GM19351 (cell line): ENCODE data around the gene SMC4.

ENCODE experiments used
- ATAC-seq: cut with Tn5 transposase; IDR thresholded peaks from one replicate; pipeline ENCODE4 v1.9.1; 2021; ENCODE audit warnings: mild to moderate bottlenecking, moderate library complexity; ENCODE audit not compliant: unreplicated experiment

SMC4 gene

GRCh38 chr3:160394009-160394392 is 5.4 kb upstream of the SMC4 start:
- no peak for ATAC-seq

DNA sequence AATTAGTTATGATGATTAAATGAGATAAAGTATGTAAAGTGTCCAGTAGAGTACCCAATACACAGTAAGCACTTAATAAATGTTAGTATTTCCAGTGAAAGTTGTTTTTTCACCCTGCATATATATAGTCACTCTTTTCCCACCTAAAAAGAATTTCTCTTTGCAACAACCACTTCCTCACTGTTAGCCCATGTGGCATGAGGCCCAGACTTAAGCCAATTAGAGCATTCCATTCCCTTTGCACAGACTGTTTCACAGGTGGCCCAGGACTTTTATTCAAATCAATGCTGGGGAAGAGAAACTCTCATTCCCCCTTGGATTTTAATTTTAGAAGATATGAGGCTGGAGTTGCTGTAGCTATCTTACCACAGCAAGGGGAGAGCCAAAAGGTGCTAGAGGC is 4.2 kb upstream of the SMC4 start:
- ATAC-seq: no peak

- peak; percentile 8 for ATAC-seq
These were observed 678 bp upstream of the SMC4 start for GRCh38 chr3:160398820-160399124.

GRCh38 chr3:160400030-160400701 is 716 bp downstream of the SMC4 start:
- ATAC-seq: peak; percentile 15

DNA sequence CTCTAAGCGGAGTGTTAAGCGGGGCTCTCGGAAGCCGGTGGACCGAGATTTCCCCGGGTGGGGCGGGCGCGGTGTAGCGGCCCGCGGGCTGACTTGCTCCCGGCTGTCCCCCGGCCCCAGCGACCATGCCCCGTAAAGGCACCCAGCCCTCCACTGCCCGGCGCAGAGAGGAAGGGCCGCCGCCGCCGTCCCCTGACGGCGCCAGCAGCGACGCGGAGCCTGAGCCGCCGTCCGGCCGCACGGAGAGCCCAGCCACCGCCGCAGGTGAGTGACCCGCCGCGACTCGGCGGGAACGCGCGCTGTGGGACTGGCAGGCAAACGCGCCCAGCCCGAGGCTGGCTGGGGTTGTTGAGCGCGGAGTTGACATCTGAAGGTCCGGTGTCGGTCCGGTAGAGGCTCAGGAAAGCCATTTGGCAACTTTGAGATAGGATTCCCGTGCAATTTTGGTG is 1.3 kb downstream of the SMC4 start:
- ATAC-seq: peak; percentile 13

GRCh38 chr3:160401291-160402095 is 2.0 kb downstream of the SMC4 start:
- ATAC-seq: no peak

GRCh38 chr3:160402221-160403027 is 3.0 kb downstream of the SMC4 start:
- no peak for ATAC-seq

GRCh38 chr3:160403028-160403545 is 3.6 kb downstream of the SMC4 start:
- ATAC-seq: no peak

GRCh38 chr3:160403796-160404470 is 4.5 kb downstream of the SMC4 start:
- ATAC-seq: no peak

GRCh38 chr3:160409812-160410610 is 10.6 kb downstream of the SMC4 start:
- no peak for ATAC-seq

- ATAC-seq: no peak
These were observed 13.0 kb downstream of the SMC4 start for GRCh38 chr3:160412477-160412876.

GRCh38 chr3:160413613-160414248 is 14.3 kb downstream of the SMC4 start:
- peak; percentile 86 for ATAC-seq

GRCh38 chr3:160417311-160417710 is 17.9 kb downstream of the SMC4 start:
- ATAC-seq: no peak

DNA sequence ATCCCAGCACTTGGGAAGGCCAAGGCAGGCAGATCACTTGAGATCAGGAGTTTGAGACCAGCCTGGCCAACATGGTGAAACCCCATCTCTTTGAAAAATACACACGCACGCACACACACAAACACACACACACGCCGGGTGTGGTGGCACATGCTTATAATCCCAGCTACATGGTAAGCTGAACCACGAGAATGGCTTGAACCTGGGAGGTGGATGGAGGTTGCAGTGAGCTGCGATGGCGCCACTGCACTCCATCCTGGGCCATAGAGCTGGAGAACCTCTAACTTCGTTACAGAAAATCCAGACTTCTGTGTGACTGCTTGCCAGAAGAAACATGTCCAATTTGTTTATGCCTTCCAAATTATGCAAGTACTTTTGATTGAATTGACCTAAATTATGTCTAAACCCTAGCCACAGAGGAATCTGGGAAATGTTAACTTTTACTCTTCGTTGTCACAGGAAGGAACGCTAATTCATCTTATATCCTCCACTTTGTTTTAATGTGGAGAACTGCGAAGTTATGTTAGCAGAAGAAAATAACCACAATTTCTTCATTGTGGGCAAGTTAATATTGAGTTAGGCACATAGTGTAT is 28.5 kb downstream of the SMC4 start:
- ATAC-seq: no peak

GRCh38 chr3:160434071-160434470 is 34.6 kb downstream of the SMC4 start:
- no peak for ATAC-seq

- ATAC-seq: no peak
These were observed 35.6 kb downstream of the SMC4 start for GRCh38 chr3:160435095-160435494.

DNA sequence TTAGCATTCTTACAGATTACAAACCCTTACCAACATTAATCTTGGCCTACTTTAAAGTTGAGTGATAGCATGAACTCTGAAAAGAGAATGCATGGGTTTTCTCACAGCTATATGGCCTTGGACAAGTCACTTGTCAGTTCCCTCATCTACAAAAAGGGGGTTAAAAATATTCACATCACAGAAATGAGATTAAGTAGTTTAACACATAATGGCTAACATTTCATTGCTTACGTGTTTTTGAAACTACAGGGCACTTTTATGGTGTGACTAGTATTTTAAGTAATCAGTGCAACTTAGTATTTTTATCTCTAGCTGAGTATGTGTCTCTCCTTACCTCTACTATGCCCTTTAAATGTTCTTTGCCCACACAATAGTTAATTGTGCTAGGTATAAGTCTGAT is 36.3 kb downstream of the SMC4 start:
- ATAC-seq: no peak

DNA sequence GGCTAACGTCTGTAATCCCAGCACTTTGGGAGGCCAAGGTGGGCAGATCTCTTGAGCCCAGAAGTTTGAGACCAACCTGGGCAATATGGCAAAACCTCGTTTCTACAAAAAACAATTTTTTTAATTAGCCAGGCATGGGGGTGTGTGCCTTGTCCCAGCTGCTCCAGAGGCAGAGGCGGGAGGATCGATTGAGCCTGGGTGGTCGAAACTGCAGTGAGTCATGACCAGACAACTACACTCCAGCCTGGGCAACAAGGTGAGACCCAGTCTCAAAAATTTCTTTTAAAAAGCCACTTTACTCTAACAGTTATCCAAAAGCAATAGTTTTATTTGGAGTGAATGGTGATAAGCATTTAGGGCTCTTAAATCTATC is 37.6 kb downstream of the SMC4 start:
- ATAC-seq: no peak

- no peak for ATAC-seq
These were observed 41.2 kb downstream of the SMC4 start for GRCh38 chr3:160440687-160441086.
